ENCODE measurements around the gene C1orf53.

- TF ChIP-seq, protein P1, sequence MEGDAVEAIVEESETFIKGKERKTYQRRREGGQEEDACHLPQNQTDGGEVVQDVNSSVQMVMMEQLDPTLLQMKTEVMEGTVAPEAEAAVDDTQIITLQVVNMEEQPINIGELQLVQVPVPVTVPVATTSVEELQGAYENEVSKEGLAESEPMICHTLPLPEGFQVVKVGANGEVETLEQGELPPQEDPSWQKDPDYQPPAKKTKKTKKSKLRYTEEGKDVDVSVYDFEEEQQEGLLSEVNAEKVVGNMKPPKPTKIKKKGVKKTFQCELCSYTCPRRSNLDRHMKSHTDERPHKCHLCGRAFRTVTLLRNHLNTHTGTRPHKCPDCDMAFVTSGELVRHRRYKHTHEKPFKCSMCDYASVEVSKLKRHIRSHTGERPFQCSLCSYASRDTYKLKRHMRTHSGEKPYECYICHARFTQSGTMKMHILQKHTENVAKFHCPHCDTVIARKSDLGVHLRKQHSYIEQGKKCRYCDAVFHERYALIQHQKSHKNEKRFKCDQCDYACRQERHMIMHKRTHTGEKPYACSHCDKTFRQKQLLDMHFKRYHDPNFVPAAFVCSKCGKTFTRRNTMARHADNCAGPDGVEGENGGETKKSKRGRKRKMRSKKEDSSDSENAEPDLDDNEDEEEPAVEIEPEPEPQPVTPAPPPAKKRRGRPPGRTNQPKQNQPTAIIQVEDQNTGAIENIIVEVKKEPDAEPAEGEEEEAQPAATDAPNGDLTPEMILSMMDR (IDR thresholded peaks at IDR 0.05) = no peak
- TF ChIP-seq POLR2A (IDR thresholded peaks at IDR 0.05; ENCODE audit: low read depth) = no peak
- no peak for TF ChIP-seq EP300 (IDR thresholded peaks at IDR 0.05)
Observed at GRCh38 chr1:197909384-197909783, 7.0 kb downstream of the C1orf53 start.
